Measurements from ENCODE around the gene B4GALNT2. TPM values are rescaled to one million over a fixed set of nuclear protein-coding genes. Genes with fewer than 3 reads are reported as not detected.

Gene B4GALNT2
- total RNA-seq, 1 donor from 2014 or later, result not detected

Other genes starting within 250 kb of the B4GALNT2 start
- gene ATP5MC1, start 240.0 kb upstream of the B4GALNT2 start, total RNA-seq, result 51.0 TPM
- gene UBE2Z, start 224.4 kb upstream of the B4GALNT2 start, total RNA-seq, result 57.5 TPM
- 104 TPM for gene SNF8, start 187.9 kb upstream of the B4GALNT2 start, total RNA-seq
- not detected for gene GIP, start 164.2 kb upstream of the B4GALNT2 start, total RNA-seq
- gene IGF2BP1, start 135.4 kb upstream of the B4GALNT2 start, total RNA-seq, result not detected
- 1.5 TPM for gene GNGT2, start 77.8 kb downstream of the B4GALNT2 start, total RNA-seq
- 12.5 TPM for gene ABI3, start 77.9 kb downstream of the B4GALNT2 start, total RNA-seq
- gene PHOSPHO1, start 98.0 kb downstream of the B4GALNT2 start, total RNA-seq, result 1.8 TPM
- gene ZNF652, start 229.5 kb downstream of the B4GALNT2 start, total RNA-seq, result 41.8 TPM

Data from mesenteric fat pad (tissue), 1 donor.